ENCODE data around the gene FOXP4. TPM values are rescaled to one million over a fixed set of nuclear protein-coding genes. Genes with fewer than 3 reads are reported as not detected.

Gene FOXP4
- total RNA-seq, 2 donors from 2014 or later: 8.6 to 10.5 TPM

DNA sequence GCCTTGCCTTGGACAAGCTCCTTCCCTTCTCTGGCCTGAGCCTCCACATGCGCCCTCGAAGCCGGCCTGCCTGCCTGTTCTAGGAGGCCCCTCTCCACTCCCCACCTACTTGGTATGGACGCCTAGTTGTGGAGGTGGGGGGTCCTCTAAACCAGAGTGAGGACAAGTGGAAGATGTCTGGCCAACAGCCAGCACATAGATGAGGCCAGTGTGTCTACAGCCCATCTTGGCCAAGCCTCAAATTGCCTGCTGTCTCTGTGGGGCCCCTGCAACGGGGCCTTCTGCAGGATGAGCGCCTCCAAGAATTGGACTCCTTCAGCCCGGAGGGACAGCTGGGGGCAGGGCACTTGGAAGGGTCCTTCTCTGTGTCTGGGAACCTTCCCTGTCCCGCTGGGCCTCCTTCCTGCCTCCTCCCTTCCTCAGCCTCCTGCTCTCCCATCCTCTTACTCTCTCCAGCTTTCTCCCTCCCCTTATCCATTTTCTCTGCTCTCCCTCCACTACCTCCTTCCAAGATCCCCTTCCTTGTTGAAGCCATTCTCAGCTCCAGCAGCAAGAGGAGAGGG lies 93.7 kb downstream of the FOXP4 start:
- intact Hi-C loops (cut with DNase I): no loop called here
- no peak for TF ChIP-seq POLR2A (IDR thresholded peaks at IDR 0.05)
- TF ChIP-seq, protein P1, sequence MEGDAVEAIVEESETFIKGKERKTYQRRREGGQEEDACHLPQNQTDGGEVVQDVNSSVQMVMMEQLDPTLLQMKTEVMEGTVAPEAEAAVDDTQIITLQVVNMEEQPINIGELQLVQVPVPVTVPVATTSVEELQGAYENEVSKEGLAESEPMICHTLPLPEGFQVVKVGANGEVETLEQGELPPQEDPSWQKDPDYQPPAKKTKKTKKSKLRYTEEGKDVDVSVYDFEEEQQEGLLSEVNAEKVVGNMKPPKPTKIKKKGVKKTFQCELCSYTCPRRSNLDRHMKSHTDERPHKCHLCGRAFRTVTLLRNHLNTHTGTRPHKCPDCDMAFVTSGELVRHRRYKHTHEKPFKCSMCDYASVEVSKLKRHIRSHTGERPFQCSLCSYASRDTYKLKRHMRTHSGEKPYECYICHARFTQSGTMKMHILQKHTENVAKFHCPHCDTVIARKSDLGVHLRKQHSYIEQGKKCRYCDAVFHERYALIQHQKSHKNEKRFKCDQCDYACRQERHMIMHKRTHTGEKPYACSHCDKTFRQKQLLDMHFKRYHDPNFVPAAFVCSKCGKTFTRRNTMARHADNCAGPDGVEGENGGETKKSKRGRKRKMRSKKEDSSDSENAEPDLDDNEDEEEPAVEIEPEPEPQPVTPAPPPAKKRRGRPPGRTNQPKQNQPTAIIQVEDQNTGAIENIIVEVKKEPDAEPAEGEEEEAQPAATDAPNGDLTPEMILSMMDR (IDR thresholded peaks at IDR 0.05): no peak
- H3K4me1 ChIP-seq: peaks cover 25% of the 10 kb centered on the region
- H3K27ac ChIP-seq: no peak overlapping the region
- no peaks in the 10 kb centered on the region for H3K9me3 ChIP-seq
- ATAC-seq: no peak
- peaks cover 0 to 25% of the 10 kb centered on the region in 2 donors for H3K27me3 ChIP-seq
- DNase-seq: no peak
- H3K36me3 ChIP-seq (replicated peaks in 1 of 2; ENCODE audit: insufficient read depth in 1 of 2, low read depth in 2 of 2): no peaks in the 10 kb centered on the region
- WGBS, 2 donors: 71 to 97% methylated on average over 5 to 8 of the region's 8 CpGs
- H3K4me3 ChIP-seq: no peak overlapping the region

DNA sequence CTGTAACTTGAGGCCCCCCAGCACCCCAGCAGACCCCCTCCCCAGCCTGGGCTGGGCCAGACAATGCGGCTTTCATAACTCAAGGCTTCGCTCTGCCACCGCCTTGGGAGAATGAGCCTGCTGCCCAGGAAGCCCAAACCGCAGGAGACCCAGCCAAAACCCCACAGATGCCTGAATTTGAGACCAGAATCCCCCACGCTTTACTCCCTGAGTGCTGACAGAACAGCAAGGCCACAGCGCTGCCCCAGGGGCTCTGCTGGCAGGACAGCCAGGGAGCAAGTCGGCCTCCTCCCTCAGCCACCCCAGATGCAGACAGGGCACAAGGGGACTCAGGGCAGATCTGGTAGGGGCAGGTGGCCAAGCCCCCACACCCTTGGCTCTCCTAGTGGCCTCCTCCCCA lies 94.2 kb downstream of the FOXP4 start:
- TF ChIP-seq POLR2A (IDR thresholded peaks at IDR 0.05): no peak
- TF ChIP-seq, protein P1 (IDR thresholded peaks at IDR 0.05): no peak
- no peak for ATAC-seq
- no peaks in the 10 kb centered on the region for H3K9me3 ChIP-seq
- 80 to 100% methylated on average over 1 to 6 of the region's 7 CpGs for WGBS, 2 donors
- H3K36me3 ChIP-seq (replicated peaks in 1 of 2; ENCODE audit: insufficient read depth in 1 of 2, low read depth in 2 of 2): no peaks in the 10 kb centered on the region
- H3K4me3 ChIP-seq: no peak overlapping the region
- intact Hi-C loops (cut with DNase I): no loop called here
- H3K27ac ChIP-seq: no peak overlapping the region
- peaks cover 25% of the 10 kb centered on the region for H3K4me1 ChIP-seq
- H3K27me3 ChIP-seq: peaks cover 0 to 25% of the 10 kb centered on the region in 2 donors
- DNase-seq: no peak

- Histone ChIP-seq H3K27me3 (peaks cover 0 to 25% of the 10 kb centered on the region in 2 donors), H3K27ac (no peak overlapping the region), H3K4me3 (no peak overlapping the region), H3K9me3 (no peaks in the 10 kb centered on the region), H3K36me3 (replicated peaks in 1 of 2; ENCODE audit: insufficient read depth in 1 of 2, low read depth in 2 of 2) (no peaks in the 10 kb centered on the region), H3K4me1 (peaks cover 25% of the 10 kb centered on the region)
- no peak for TF ChIP-seq POLR2A (IDR thresholded peaks at IDR 0.05)
- TF ChIP-seq, protein P1 (IDR thresholded peaks at IDR 0.05): no peak
- 79 to 87% methylated on average over 9 of the region's 9 CpGs for WGBS, 2 donors
- ATAC-seq (no peak), DNase-seq (no peak)
- intact Hi-C loops (cut with DNase I): no loop called here
Observed at GRCh38 chr6:41641352-41641925, 95.3 kb downstream of the FOXP4 start.

GRCh38 chr6:41642090-41642959 lies 96.1 kb downstream of the FOXP4 start:
- Histone ChIP-seq H3K4me3 (no peak overlapping the region), H3K27me3 (peaks cover 0 to 18% of the 10 kb centered on the region in 2 donors), H3K9me3 (no peaks in the 10 kb centered on the region), H3K36me3 (replicated peaks in 1 of 2; ENCODE audit: insufficient read depth in 1 of 2, low read depth in 2 of 2) (no peaks in the 10 kb centered on the region), H3K4me1 (peaks cover 16% of the 10 kb centered on the region), H3K27ac (no peak overlapping the region)
- 57 to 63% methylated on average over 9 to 10 of the region's 11 CpGs for WGBS, 2 donors
- no peak for TF ChIP-seq POLR2A (IDR thresholded peaks at IDR 0.05)
- TF ChIP-seq, protein P1 (IDR thresholded peaks at IDR 0.05): no peak
- ATAC-seq: no peak
- intact Hi-C loops (cut with DNase I): no loop called here
- no peak for DNase-seq

All from body of pancreas (tissue), 4 donors.